ENCODE measurements around the gene PDLIM1.
A peak's percentile ranks its signal among the peaks of the same experiment; 100 is the strongest.

The PDLIM1 gene

DNA sequence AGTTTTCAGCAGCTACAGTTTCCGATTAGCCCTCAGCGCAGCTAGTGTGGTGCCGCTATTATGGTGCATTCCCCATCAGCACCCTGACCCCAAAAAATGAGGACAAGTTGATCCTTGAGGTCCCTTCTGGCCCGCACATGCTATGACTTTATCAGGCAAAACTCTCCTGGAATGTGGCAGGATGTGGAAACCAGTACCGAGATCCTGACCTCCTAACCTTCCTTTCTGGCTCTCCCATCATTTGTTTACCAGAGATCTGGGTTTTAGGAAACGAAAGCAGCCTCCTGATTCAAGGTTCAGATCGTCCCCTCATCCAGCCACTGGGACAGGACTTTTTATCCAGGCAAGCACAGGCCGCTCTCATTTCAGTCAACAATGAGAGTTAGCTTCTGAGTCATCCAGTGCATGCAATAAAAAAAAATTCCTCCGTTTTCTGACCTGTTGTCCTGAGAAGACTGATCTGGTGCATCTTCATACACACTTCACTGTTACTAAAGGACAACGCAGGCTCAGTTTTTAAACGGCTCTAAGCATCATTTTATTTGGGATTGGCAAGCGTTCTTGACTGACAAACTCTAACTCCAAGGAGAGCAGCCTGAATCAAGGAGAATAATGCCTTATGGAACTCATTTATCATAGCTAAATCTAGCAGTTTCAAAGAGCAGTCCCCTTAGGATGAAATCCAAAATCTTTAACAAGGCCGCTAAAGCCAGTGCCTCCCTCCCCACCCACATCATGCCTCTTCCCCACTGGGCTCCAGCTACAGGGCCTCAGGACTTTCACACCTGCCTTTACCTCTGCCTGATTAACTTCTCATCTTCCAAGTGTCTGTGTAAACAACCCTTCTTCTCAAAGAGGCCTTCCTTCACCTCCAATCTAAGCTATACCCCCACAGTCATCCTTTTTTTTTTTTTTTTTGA lies 17.1 kb downstream of the PDLIM1 start:
- FAIRE-seq: no peak

DNA sequence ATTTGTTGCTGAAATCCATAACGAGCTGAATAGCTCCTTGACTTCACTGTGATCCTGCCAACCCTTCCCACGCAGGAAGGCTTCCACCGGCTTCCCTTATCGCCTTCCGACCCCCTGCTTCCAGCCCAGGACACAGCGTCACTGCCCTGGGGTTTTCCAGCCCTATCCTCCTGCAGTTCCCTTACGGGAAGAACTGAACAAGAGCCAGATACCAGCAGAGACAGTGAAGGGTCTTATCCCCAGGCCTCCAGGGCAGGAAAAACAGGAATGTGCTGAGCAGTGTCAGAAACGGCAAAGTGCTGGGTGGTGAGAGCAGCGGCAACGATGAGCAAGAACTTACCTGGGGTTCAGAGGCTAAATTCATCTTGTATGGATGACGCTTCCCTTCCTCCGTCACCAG lies 22.4 kb downstream of the PDLIM1 start:
- FAIRE-seq (no peak), DNase-seq (ENCODE audit: extremely low spot score, insufficient read length, low read depth) (no peak)

More for the DNA sequence above, 17.1 kb downstream of the PDLIM1 start:
- no peak for DNase-seq (ENCODE audit: extremely low spot score, insufficient read length, low read depth)

DNA sequence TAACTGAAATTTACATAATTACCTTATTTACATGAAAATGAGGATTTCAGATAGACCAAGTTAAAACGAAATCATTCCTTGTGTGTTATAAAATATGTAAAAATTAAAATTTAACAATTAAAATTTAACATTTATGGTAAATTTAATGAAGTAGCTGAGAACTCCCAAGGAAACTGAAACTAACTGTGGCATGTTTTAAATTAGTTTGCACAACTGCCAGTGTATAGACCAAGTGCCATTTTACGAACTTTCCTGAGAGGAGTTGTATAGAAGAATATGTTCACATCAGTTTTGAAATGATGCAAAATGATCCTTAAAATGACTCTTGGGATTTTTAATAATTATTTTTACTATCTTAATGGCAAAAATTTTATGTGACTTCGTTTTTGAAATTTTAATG lies 23.6 kb downstream of the PDLIM1 start:
- DNase-seq (ENCODE audit: extremely low spot score, insufficient read length, low read depth) (no peak), FAIRE-seq (no peak)

GRCh38 chr10:95266674-95267095 lies 24.1 kb downstream of the PDLIM1 start:
- FAIRE-seq: no peak
- DNase-seq (ENCODE audit: extremely low spot score, insufficient read length, low read depth): no peak

- no peak for FAIRE-seq
- no peak for DNase-seq (ENCODE audit: extremely low spot score, insufficient read length, low read depth)
Measured at GRCh38 chr10:95265572-95265971, 25.2 kb downstream of the PDLIM1 start.

GRCh38 chr10:95264227-95265051 lies 26.4 kb downstream of the PDLIM1 start:
- FAIRE-seq: no peak
- no peak for DNase-seq (ENCODE audit: extremely low spot score, insufficient read length, low read depth)

- DNase-seq (ENCODE audit: extremely low spot score, insufficient read length, low read depth): no peak
- FAIRE-seq: no peak
Measured at GRCh38 chr10:95263864-95264226, 27.0 kb downstream of the PDLIM1 start.

DNA sequence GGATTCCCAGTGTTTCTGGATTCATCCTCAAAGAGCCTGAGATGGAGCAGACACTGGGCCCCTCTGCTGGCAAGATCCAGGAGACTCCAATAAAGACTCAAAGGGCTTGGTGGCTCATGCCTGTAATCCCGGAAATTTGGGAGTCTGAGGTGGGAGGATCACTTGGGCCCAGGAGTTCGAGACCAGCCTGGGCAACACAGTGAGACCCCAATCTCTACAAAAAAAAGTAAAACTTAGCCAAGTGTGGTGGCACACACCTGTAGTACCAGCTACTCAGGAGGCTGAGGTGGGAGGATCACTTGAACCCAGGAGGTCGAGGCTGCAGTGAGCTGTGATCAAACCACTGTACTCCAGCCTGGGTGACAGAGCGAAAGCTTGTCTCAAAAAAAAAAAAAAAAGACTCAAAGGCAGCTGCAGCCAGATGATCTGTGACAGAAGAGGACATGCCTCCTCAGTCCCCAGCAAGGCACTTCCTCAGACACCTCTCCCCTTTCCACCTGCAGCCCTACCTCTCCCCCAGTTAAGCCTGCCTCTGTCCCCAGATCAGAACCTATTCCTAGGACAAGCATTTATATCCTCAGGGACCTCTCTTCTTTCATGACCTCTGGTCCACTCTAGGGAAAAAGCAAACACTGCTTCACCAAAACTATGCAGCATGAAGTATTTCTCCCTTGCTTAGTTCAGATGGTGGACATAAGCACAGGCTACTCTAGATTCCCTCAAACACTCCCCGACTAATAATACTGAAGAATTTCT lies 27.9 kb downstream of the PDLIM1 start:
- no peak for DNase-seq (ENCODE audit: extremely low spot score, insufficient read length, low read depth)
- FAIRE-seq: no peak

DNA sequence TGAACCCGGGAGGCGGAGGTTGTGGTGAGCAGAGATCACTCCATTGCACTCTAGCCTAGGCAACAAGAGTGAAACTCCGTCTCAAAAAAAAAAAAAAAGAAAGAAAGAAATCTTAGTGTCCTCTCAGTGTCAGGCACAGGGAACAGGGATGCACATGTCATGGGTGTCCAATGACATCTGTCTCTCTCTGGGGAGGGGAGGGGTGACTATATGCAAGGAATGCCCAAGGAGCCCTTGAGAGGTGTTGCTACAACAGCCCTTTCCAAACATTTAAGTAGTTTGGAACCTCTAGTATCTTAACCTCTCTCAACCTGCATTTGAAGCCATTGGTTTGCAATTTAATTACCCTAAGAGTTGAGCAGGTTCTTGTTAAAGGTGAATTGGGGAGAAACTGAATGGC lies 28.9 kb downstream of the PDLIM1 start:
- FAIRE-seq (no peak), DNase-seq (ENCODE audit: extremely low spot score, insufficient read length, low read depth) (no peak)

DNA sequence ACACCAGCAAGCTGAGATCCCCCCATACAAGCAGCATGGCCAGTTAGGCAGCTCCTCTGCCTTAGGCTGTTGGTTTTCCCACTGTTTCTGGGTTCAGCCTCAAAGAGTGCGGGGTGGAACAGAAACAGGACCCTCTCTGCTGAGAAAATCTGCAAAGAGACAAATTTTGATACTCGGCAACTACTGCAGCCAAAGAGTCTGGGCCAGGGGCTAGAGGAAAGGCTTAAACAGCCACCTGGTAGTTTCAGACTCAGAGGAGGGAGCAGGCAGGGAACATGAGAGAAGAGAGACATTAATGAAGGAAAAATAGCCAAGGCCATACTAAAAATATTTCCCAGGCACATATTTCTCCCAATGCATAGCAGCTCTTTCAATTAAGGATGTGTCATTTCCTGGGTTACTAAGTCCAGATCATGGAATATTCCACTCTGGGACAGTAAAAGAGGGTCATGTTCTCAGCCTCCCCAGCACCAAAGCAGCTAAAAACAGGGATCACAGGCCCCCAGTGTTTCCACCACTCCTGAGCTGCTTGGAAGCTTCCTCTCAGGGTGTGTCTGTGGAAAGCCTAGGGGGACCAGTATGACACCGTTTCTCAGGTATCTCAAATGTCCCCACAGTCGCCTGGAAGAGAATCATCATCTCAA lies 29.8 kb downstream of the PDLIM1 start:
- FAIRE-seq: no peak

GRCh38 chr10:95260397-95260881 lies 30.4 kb downstream of the PDLIM1 start:
- DNase-seq (ENCODE audit: extremely low spot score, insufficient read length, low read depth) (no peak), FAIRE-seq (no peak)

More for the DNA sequence above, 29.8 kb downstream of the PDLIM1 start:
- DNase-seq (ENCODE audit: extremely low spot score, insufficient read length, low read depth): no peak

DNA sequence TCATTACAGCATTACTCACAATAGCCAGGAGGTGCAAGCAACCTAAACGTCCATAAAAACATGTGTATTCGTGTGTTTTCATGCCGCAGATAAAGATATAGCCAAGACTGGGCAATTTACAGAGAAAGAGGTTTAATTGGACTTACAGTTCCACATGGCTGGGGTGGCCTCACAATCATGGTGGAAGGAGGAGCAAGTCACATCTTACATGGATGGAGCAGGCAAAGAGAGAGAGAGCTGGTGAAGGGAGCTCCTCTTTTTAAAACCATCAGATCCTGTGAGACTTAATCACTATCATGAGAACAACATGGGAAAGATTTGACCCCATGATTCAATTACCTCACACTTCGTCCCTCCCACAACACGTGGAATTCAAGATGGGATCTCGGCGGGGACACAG lies 33.0 kb downstream of the PDLIM1 start:
- FAIRE-seq: no peak
- DNase-seq (ENCODE audit: extremely low spot score, insufficient read length, low read depth): no peak

GRCh38 chr10:95256268-95256667 lies 34.5 kb downstream of the PDLIM1 start:
- no peak for FAIRE-seq
- DNase-seq (ENCODE audit: extremely low spot score, insufficient read length, low read depth): no peak

- FAIRE-seq (peak; percentile 51), DNase-seq (ENCODE audit: extremely low spot score, insufficient read length, low read depth) (no peak)
Measured at GRCh38 chr10:95254629-95255028, 36.2 kb downstream of the PDLIM1 start.

DNA sequence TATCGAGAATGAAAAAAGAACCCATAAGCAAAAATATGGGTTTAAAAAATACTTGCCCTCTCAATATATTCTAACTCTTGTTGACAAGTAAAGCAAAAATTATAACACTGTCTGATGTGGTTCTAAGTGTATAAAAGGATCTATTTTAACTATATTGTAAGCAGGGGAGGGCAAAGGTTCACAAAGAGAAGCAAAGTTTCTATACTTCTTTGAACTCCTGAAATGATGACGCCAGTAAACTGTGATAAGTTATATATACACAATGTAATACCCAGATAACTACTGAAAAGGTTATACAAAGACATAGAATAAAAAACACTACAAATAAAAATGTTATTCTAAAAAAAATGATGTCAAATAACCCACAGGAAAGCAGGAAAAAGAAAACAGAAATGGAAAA lies 37.1 kb downstream of the PDLIM1 start:
- no peak for FAIRE-seq

DNA sequence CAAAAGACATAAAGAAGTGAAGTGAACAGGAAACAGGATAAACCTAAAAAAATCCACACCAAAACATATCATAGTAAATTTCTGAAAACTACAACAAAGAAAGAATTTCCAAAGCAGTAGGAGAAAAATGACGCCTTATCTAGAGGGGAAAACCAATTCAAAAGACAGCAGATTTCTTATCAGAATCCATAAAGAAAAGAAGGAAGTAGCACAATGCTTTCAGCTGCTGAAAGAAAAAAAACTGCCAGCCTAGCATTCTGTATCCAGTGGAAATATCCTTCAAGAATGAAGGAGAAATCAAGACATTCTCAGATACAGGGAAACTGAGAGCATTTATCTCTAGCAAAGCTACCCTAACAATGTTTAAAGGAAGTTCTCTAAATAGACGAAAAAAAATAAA lies 37.8 kb downstream of the PDLIM1 start:
- FAIRE-seq (no peak), DNase-seq (ENCODE audit: extremely low spot score, insufficient read length, low read depth) (no peak)

More for the DNA sequence above, 37.1 kb downstream of the PDLIM1 start:
- no peak for DNase-seq (ENCODE audit: extremely low spot score, insufficient read length, low read depth)

DNA sequence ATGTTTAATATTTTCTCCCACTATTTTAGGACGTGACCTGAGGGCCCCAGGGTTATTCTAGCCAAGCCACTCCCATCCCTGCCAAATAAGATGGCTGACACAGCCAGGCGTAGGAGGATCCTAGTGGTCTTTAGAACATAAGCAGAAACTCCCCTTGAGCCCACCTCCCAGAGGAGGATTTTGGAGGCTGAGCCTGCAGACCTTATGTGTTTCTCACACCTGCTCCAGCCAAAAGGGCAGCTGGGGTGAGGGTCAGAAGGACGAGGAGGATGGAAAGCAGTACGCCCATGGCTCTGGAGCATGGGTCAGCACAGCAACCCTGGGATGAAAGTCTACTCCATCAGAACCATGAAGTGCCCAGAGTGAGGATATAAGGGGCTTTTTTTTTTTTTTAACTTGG lies 39.9 kb downstream of the PDLIM1 start:
- DNase-seq (ENCODE audit: extremely low spot score, insufficient read length, low read depth): no peak
- no peak for FAIRE-seq

DNA sequence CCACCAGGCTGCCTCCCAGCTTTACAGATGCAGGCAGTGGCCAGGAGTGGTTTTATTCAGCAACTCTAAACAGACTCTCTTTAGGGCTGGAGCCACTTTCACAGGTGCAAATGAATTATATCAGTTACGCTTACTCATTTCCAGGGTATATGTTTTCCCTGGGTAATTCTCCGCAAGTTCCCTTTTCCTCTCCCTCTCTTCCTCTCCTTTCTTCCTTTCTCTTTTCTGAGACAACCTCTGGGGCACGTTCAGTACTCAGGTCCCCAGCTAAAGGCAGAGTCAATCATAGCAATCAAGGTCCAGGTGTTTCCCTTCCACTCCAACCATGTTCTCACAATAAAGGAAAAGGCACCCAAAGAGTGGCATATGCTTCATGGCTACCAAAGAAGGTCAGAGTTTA lies 41.3 kb downstream of the PDLIM1 start:
- FAIRE-seq (no peak), DNase-seq (ENCODE audit: extremely low spot score, insufficient read length, low read depth) (no peak)

DNA sequence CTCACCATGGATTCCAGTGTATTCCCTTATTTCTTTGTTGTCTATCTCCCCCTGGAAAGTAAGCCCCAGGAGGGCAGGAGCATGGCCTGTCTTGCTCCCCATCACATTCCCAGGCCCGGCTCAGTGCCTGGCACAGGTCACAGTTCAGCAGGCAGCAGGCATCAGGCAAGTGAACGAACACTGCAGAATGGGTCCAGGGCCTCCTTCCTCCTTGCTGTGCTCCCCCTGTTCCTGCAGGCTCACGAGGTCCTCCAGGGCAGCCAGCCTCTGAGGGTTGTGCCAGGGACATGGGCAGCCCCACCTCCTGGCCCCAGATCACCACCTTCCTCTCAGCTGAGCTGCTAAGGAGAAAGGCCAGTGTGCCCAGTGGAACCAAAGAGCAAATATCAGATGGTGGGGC lies 41.8 kb downstream of the PDLIM1 start:
- DNase-seq (ENCODE audit: extremely low spot score, insufficient read length, low read depth) (no peak), FAIRE-seq (no peak)
